Brain microvascular endothelial cell (primary cell): ENCODE data around the gene GLT1D1.

Source experiments
- DNase-seq: peaks from one replicate; pipeline ENCODE4 v3.0.0-alpha.2; 2020
- H3K27ac ChIP-seq: fragments of 250-450 bp; sonication (Bioruptor Pico); 2 replicates; pipeline ENCODE4 v1.5.1; 2020; ENCODE audit warnings: mild to moderate bottlenecking, moderate library complexity
- H3K27me3 ChIP-seq: fragments of 250-450 bp; sonication (Bioruptor Pico); replicated peaks from 2 replicates; pipeline ENCODE4 v1.5.1; 2020; ENCODE audit warnings: mild to moderate bottlenecking
- H3K36me3 ChIP-seq: fragments of 250-450 bp; sonication (Bioruptor Pico); replicated peaks from 2 replicates; pipeline ENCODE4 v1.5.1; 2020; ENCODE audit warnings: mild to moderate bottlenecking
- H3K4me3 ChIP-seq: 2 replicates; pipeline ENCODE4 v1.5.1; 2011; ENCODE audit warnings: low read depth, mild to moderate bottlenecking, control low read depth, low read length, moderate library complexity
- CTCF ChIP-seq: IDR thresholded peaks from 2 replicates; pipeline ENCODE4 v1.5.1; 2011; ENCODE audit warnings: low read depth, mild to moderate bottlenecking, moderate library complexity, low read length, control low read depth, inconsistent platforms; ENCODE audit errors: missing control alignments
- in situ Hi-C: cut with HindIII; loops from 2 replicates; pipeline ENCODE4 v1.10.0; 2017; ENCODE audit warnings: low sequenced_read_pairs, low pct_ligation_motif_present

Gene GLT1D1

DNA sequence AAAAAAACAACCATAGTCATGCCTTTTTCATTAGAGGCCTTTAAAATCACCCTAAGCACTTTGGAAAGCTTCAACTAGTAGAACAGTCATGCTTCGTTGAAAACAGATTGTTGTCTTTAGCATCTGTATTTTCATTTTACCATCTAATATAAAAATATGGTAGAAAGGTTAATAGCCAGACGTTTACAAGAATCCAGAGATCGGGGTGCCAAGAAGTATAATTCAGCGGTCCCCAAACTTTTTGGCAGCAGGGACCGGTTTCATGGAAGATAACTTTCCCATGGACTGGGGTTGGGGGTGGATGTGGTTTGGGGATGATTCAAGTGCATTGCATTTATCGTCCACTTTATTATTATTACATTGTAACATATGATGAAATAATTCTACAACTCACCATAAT, 138.4 kb downstream of the GLT1D1 start:
- Histone ChIP-seq H3K27ac (no peak overlapping the region), H3K4me3 (no peak overlapping the region), H3K27me3 (no peaks in the 10 kb centered on the region), H3K36me3 (no peaks in the 10 kb centered on the region)
- no peak for TF ChIP-seq CTCF
- in situ Hi-C loops: no loop called here
- DNase-seq: no peak

- no peak for TF ChIP-seq CTCF
- DNase-seq: no peak
- no peak overlapping the region for H3K4me3 ChIP-seq
- no peaks in the 10 kb centered on the region for H3K27me3 ChIP-seq
- no peak overlapping the region for H3K27ac ChIP-seq
- no peaks in the 10 kb centered on the region for H3K36me3 ChIP-seq
- in situ Hi-C loops: no loop called here
Measured at GRCh38 chr12:128992116-128992515, 138.8 kb downstream of the GLT1D1 start.

GRCh38 chr12:128992550-128992949, 139.3 kb downstream of the GLT1D1 start:
- in situ Hi-C loops: no loop called here
- TF ChIP-seq CTCF: no peak
- Histone ChIP-seq H3K27ac (no peak overlapping the region), H3K4me3 (no peak overlapping the region), H3K27me3 (no peaks in the 10 kb centered on the region), H3K36me3 (no peaks in the 10 kb centered on the region)
- DNase-seq: no peak

DNA sequence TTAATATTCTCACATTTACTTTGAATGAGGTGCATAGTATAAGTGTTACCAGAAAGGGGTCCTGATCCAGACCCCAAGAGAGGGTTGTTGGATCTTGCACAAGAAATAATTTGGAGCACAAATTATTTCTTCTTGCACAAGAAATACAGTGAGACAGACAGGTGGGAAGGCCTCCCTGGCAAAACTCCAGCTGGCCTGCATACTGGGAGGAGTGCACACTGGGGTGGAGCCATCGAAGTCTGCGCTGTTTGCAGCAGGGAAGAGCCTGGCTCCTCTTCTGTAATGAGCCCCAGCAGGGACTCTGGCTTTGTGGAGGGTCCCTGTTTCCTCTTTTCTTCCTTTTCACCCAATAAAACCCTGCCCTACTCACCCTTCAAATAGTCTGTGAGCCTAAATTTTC, 141.6 kb downstream of the GLT1D1 start:
- no peaks in the 10 kb centered on the region for H3K27me3 ChIP-seq
- H3K27ac ChIP-seq: no peak overlapping the region
- TF ChIP-seq CTCF: no peak
- H3K36me3 ChIP-seq: no peaks in the 10 kb centered on the region
- no peak for DNase-seq
- in situ Hi-C loops: no loop called here
- no peak overlapping the region for H3K4me3 ChIP-seq

- in situ Hi-C loops: no loop called here
- no peaks in the 10 kb centered on the region for H3K27me3 ChIP-seq
- no peaks in the 10 kb centered on the region for H3K36me3 ChIP-seq
- no peak for DNase-seq
- no peak for TF ChIP-seq CTCF
- H3K27ac ChIP-seq: no peak overlapping the region
- no peak overlapping the region for H3K4me3 ChIP-seq
Measured at GRCh38 chr12:128995619-128996018, 142.3 kb downstream of the GLT1D1 start.

DNA sequence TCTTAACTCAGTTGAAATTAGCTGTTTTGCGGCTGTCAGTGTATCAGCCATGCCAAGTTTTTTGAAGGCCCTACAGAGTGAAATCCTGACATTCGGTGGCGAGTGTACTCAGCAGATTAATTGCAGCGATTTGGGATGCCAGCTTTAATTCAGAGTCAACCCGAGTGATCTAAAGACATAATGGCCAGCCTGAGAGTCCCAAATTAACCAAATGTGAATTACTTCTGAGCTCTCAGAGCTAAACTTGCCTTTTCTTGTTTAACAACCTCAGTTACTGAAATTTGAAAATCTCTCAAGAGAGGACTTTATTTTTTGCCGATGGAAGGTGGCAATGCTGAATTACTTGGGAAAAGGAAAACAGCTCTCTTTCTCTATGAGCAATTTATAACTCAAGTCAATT, 148.5 kb downstream of the GLT1D1 start:
- no peak for DNase-seq
- Histone ChIP-seq H3K27ac (no peak overlapping the region), H3K36me3 (no peaks in the 10 kb centered on the region), H3K4me3 (no peak overlapping the region), H3K27me3 (no peaks in the 10 kb centered on the region)
- in situ Hi-C loops: no loop called here
- TF ChIP-seq CTCF: no peak
